Hematopoietic multipotent progenitor cell treated with erythropoietin and hydrocortisone succinate and interleukin-3 and kit ligand, for 15 days (in vitro differentiated cells): Measurements from ENCODE around the gene GNAI1.

Experiments
- DNase-seq: peaks from one replicate; pipeline ENCODE4 v3.0.0-alpha.2; 2015; ENCODE audit warnings: low spot score

GNAI1 gene

GRCh38 chr7:80213814-80214213, 79.2 kb downstream of the GNAI1 start:
- DNase-seq = no peak

GRCh38 chr7:80215734-80216133, 81.1 kb downstream of the GNAI1 start:
- DNase-seq = no peak

GRCh38 chr7:80216996-80217842, 82.6 kb downstream of the GNAI1 start:
- no peak for DNase-seq

- DNase-seq = no peak
Observed at GRCh38 chr7:80218723-80219122, 84.1 kb downstream of the GNAI1 start.

GRCh38 chr7:80220022-80220634, 85.5 kb downstream of the GNAI1 start:
- DNase-seq = no peak

- DNase-seq = no peak
Observed at GRCh38 chr7:80224415-80224814, 89.8 kb downstream of the GNAI1 start.

- no peak for DNase-seq
Observed at GRCh38 chr7:80225361-80225760, 90.7 kb downstream of the GNAI1 start.

GRCh38 chr7:80226629-80227028, 92.0 kb downstream of the GNAI1 start:
- DNase-seq = no peak

GRCh38 chr7:80230327-80230726, 95.7 kb downstream of the GNAI1 start:
- no peak for DNase-seq

- DNase-seq = no peak
Observed at GRCh38 chr7:80231707-80232106, 97.1 kb downstream of the GNAI1 start.

- DNase-seq = no peak
Observed at GRCh38 chr7:80232979-80233724, 98.5 kb downstream of the GNAI1 start.

- DNase-seq = no peak
Observed at GRCh38 chr7:80235334-80235733, 100.7 kb downstream of the GNAI1 start.

GRCh38 chr7:80236681-80237080, 102.0 kb downstream of the GNAI1 start:
- DNase-seq = no peak

- DNase-seq = no peak
Observed at GRCh38 chr7:80240265-80241025, 105.8 kb downstream of the GNAI1 start.

GRCh38 chr7:80241671-80242070, 107.0 kb downstream of the GNAI1 start:
- DNase-seq = no peak

- DNase-seq = no peak
Observed at GRCh38 chr7:80243425-80243824, 108.8 kb downstream of the GNAI1 start.

GRCh38 chr7:80244206-80244916, 109.7 kb downstream of the GNAI1 start:
- DNase-seq = no peak

- no peak for DNase-seq
Observed at GRCh38 chr7:80247144-80247543, 112.5 kb downstream of the GNAI1 start.

- DNase-seq = no peak
Observed at GRCh38 chr7:80247891-80248290, 113.3 kb downstream of the GNAI1 start.

- DNase-seq = no peak
Observed at GRCh38 chr7:80249184-80249583, 114.6 kb downstream of the GNAI1 start.

GRCh38 chr7:80249619-80250295, 115.1 kb downstream of the GNAI1 start:
- no peak for DNase-seq
